ENCODE results near the gene BIRC2.
"Not testable (repeated sequence)": the region's sequence is repeated elsewhere in the genome, so short reads cannot be mapped to it uniquely, and the experiment has no call there.

The BIRC2 gene

DNA sequence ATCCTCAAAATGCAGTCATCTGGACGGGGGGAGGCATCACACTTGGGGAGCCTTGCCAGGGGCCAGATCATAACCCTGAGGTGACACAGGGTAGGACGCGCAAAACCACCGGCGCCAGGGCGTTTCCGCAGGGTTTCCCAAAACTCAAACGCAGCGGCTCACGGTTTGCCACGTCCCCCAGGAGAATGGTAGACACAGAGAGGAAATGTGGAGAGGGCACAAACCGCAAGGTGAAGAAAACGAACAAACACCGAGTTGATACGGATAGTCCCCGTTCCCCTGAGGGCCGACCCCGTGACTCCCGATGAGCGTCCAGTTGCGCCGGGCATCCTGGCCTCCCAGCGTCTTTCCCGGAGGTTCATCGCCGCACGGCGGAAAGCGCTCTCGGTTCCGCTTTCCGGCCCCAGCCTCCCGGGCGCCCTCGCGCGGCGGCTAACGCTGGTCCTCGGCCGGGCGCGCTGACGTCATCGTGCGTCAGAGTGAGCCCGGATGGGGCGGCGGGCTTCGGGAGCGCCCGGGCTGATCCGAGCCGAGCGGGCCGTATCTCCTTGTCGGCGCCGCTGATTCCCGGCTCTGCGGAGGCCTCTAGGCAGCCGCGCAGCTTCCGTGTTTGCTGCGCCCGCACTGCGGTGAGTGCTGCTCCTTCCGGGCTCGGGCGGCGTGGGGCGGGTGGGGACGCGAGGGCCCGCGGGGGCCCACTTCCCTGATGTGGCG is at the start of gene BIRC2:
Gene BIRC2 (plus strand): TSS at position 467 of the 714 bp plus-strand sequence. CDS start 2,641 bp downstream, outside the sequence.
- DNase-seq (ENCODE audit: low spot score): peak; percentile 91

DNA sequence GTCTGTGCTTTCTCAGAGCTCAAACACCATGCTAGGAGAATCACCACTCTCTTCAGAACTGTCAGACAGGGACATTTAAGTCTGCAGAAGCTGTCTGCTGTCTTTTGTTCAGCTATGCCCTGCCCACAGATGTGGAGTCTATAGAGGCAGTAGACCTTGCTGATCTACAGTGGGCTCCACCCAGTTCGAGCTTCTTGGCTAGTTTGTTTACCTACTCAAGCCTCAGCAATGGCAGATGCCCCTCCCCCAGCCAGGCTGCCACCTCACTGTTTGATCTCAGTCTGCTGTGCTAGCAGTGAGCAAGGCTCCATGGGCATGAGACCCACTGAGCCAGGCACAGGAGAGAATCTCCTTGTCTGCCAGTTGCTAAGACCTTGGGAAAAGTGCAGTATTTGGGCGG is 46.2 kb upstream of the BIRC2 start:
- not testable (repeated sequence) for DNase-seq (ENCODE audit: low spot score)

DNA sequence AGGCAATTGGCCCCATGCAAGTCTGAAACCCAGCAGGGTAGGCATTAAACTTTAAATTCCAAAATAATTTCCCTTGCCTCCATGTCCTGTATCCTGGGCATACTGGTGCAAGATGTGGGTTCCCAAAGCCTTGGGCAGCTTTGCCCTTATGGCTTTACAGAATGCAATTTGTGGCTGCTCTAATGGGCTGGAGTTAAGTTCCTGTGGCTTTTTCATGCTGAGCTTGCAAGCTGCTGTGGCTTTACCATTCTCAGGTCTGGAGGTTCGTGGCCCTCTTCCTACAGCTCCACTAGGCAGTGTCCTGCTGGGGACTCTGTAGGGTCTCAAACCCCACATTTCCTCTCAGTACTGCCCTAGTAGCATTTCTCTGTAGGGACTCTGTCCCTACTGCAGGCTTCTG is 44.8 kb upstream of the BIRC2 start:
- no peak for DNase-seq (ENCODE audit: low spot score)

DNA sequence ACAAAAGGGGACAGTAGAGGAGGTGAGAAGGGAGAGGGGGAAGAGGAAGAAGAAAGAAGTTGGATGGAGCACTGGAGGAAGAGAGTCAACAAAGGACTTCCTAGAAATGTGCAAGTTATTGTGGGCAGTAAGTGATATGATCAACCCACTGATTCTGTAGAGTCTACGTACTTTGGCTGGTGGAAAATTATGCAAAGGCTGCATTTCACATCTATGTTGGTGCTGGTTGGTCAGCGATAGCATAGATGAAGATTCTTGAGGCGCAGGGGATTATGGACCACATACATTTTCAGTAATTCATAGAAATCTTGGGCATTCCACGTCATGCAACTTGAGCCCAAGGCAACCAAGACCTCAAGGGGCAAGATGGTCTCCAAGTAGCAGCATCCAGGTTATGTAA is 42.3 kb upstream of the BIRC2 start:
- DNase-seq (ENCODE audit: low spot score): no peak

DNA sequence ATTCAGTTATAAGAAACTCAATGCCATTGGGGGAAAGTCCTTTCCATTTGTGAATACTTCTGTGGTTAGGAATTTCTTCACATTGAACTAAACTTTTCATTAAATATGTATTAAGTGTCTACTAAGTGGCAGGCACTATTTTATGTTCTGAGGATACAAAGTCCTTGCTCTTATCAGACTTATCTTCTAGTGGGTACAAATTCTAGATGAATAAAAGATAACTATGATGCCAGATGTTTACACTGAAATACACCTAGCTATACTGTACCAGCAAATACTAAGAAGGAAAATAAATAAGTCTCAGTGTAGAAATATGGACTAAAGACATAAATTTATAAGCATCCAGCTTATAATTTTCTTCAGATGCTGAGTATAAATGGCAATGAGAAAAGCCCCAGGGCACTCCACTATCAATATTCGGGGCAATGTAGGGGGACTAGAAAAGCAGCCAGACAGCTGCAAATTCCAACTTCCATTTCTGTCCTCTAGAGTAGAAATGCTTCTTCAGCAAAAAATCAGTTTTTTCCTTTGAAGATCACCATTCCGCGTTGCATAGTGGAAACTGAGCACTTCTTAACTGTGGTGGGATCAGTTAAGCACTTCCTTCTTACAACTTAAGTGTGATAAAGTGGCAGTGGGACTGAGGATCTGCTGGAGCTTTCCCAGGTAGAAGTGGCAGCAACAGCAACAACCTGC is 41.5 kb upstream of the BIRC2 start:
- no peak for DNase-seq (ENCODE audit: low spot score)

DNA sequence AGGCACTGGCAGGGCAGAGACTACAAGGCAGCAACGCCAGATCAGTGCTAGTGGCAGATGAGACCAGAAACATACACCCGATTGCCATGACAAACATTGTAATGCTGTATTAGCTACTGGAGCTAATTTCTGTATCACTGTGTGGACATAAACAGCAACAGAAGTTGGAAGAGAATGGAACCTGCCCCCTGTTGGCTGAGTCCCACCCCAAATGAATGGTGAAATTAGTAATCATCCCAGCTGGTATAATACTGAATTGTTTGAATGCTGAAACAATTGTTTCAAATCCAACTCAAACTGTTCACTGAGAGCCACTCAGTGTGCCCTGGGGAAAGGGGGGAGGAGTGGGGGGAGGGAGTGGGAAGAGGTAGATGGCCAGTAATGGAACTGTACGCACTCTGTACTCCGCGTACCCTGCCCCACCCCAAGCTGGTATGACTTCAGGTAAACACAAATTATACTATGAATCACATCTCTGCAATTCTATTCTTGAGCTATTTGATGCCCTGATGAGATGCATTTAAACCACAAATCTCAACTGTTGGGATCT is 40.9 kb upstream of the BIRC2 start:
- DNase-seq (ENCODE audit: low spot score): no peak

DNA sequence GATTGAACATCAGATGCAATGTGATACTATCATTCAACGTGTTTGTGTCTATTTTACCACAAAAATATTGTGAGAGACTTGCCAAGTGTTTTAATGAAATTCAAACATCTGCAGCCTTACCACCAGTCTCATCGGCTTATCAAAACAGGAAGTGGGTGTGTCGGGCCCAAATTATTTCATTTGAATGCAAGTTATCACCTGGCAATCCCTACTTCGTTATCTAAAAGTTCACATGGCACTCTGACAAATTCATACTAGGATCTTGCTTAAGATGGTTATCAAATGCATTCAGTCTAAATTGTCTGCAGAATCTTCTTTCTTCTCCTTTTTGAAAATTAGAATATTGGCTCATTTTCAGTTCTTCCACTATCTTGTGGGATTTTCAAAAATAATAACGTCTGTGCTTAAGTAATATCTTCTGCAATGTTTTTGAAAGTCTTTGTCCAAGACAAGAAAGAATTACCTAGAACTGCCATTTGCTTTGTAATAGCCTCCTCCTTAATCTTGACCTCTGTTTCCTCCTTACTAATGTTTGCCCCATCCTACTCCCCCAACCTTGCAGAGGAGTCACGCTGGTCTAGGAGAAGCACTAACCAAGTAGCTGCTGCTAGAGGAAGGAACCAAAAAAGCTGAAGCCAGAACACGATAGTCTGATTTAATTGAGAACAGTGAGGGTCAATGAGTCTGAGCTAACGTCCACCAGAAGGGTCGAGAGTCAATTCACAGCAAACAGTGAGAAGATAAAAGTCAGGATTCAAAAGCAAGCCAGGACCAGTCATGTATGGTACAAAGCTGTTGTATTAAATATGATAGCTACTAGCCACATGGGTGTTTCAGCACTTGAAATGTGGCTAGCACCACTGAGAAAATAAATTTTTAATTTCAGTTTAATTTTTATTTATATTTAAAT is 39.9 kb upstream of the BIRC2 start:
- no peak for DNase-seq (ENCODE audit: low spot score)

DNA sequence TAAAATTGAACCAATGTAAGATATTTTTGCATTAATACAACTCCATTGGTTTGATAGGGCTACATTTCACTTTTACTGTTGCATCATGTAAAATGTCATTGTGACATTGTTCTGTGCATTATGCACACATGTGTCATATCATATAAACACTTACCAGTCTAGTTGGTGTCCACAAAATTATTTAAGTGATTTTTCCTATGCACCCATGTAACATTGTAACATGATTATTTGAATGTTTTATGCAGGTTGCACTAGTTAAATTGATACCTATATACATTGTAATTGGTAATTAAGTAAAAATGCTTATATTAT is 39.3 kb upstream of the BIRC2 start:
- no peak for DNase-seq (ENCODE audit: low spot score)

DNA sequence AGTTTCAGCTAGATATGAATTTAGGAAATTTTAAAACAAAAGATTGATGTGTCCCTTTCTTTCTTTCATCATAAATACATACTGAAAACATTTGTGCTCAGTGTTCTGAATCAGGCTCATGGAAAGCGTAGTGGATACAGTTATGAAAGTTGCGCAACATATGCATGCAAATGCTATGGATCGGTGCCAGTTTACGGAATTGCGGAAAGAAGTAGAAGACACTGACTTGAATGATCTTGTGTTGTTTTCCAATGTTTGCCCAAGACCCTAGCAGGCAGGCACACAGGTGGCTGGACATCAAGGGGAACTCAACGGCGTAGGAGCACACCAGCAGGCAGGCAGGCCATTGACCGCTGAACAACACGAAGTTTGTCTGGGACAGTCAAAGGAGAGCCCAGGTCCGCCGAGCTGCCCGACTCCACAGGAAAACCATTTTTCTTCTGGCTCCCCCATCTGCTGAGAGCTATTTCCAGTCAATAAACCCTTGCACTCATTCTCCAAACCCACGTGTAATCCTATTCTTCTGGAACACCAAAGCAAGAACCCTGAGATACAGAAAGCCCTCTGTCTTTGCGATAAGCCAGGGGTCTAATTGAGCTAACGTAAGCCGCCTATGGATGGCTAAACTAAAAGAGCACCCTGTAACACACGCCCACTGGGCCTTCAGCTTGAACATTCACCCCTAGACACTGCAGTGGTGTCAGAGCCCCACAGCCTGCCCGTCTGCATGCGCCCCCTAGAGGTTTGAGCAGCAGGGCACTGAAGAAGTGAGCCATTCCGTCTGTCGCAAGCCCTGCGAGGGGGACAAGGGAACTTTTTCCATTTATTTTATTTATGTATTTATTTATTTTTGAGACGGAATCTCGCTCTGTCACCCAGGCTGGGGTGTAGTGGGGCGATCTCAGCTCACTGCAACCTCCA is 37.1 kb upstream of the BIRC2 start:
- no peak for DNase-seq (ENCODE audit: low spot score)

DNA sequence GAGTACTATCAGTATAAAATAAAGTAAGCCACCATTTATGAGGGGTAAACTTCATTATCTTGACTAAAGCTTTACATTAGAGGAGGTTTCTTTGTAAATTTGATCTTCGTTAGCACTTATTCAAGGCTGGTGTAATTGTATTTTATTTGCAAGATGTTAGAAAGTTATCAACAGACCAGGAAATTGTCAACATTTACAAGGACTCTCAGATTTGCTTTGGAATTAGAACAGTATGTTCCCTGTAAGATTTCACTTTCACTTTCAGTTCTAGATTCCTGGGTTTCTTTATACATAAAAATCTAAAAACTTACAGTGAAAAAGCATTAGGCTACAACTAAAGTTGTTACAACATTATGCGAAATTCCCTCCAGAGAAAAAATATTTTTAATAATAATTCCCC is 34.3 kb upstream of the BIRC2 start:
- DNase-seq (ENCODE audit: low spot score): no peak

DNA sequence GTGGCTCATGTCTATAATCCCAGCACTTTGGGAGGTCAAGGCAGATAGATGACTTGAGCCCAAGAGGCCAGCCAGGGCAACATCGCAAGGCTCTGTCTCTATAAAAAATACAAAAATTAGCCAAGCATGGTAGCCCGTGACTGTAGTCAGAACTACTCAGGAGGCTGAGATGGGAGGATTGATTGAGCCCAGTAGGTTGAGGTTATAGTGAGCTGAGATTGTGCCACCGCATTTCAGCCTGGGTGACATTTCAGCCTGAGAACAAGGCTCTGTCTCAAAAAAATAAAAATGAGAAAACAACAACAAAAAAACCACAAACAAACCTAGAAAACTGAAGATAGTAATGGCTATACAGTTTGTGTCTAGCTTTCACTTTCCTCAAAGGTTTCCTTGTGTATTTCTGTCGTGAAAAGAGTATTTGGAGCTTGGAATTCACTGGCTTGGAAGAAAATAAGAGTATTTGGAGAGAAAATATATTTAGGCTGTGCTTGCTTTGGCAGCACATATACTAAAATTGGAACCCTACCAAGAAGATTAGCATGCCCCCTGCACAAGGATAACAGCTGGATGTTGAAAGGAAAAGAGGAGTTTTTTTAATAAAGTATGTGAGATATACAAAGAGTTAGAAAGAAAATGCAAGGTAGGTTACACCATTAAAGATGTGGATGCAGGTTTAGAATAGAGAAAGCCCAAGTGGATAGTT is 33.6 kb upstream of the BIRC2 start:
- no peak for DNase-seq (ENCODE audit: low spot score)

DNA sequence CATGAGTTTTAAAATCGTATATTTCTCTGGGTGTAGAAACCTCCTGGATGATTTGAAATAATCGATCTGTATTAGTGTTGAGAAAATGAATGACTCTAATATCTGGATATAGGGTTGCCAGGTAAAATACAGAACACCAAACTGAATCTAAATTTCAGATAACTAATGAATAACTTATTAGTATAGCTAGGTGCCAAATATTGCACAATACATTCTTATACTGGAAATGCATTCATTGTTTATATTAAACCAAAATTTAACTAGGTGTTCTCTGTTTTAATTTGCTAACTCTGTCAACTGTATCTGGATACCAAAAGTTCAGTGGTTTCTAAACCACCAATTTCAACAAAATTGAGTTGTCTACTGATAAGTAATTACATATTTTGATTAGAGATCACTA is 32.2 kb upstream of the BIRC2 start:
- DNase-seq (ENCODE audit: low spot score): no peak

DNA sequence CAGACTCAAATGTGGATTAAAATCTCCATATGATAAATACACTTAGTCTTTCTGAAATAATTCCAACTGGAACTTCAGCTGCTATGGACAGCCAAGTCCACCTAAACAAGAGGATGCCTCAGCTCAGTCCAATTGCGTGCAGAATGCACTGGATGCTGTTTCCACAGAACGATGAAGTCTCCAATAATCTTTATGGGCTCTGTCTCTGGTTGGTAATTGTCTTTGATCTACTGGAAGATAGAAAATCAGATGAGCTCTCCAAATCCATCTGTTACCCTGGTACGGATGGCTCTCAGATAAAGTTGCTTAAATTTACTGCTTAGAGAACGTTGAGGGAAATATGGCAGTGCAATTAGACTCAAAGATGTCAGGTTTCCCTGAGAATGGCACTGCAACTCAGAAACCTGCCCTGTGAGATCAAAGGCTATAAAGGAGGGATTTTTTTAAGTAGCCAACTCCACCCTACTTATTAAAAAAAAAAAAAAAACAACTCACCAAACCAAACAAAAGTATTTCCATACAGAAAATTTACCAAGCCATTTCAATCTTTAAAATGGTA is 30.6 kb upstream of the BIRC2 start:
- DNase-seq (ENCODE audit: low spot score): no peak

DNA sequence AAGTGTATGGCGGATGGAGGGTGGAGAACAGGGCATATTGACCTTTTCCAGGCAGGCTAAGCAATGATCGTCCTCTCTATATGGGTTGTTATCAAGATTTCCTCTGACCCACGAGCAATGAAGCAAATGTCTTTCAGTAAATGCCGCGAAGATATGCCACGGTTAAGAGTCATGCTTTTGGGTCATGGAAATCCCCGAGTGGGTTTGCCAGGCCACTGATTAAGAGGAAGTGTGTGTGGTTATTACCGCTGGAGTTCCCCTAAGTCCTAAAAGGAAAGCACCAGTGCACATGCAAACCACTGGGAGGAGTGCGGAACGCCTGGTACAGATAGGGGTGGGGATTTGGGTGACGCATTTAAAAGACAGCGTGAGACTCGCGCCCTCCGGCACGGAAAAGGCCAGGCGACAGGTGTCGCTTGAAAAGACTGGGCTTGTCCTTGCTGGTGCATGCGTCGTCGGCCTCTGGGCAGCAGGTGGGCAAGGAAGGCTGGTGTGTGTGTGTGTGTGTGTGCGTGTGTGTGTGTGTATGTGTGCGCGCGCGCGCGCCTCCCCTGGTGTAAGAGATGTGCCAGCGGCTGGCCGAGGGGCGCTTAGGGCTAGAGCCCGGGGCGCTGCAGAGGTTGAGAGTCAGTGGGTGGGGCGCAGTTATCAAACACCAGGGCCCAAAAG is 29.8 kb upstream of the BIRC2 start, which contains the start of gene BIRC3:
Gene BIRC3 (plus strand): TSS at position 386 of the 669 bp plus-strand sequence. CDS start 7,026 bp downstream, outside the sequence.
- peak; percentile 58 for DNase-seq (ENCODE audit: low spot score)

DNA sequence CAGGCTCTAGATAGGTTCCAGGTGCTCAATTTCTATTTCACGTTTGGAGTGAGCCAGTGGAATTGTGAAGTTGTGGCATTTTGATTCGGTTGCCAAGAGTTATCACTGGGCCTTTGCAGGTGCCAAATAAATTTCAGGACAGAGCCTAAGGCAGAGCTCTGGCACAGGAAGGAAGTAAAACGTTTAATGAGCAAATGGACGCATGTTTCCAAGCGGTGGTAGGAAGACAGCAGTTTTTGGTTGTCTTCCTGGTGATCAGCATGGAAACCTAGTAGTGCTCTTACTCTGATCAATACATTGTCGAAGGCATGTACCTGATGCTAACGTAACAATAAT is 29.3 kb upstream of the BIRC2 start:
- DNase-seq (ENCODE audit: low spot score): no peak

DNA sequence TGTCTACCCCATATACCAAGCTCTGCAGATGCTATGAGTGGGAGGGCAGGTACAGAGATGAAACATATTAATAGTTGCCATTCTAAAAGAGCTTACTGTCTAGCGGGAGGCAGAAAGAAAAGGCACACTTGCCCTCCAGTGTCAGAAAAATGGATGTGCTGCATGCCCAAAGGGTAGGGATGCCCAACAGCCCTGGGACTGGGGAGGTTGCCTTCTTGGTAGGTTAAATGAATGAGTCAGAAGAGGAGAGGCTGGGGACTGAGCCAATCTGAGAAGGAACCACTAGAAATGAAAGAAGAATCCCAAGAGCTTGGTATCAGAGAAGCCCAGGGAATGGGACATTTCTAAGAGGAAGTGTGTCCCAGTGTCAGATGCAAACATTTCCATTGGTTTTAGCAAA is 28.5 kb upstream of the BIRC2 start:
- no peak for DNase-seq (ENCODE audit: low spot score)

DNA sequence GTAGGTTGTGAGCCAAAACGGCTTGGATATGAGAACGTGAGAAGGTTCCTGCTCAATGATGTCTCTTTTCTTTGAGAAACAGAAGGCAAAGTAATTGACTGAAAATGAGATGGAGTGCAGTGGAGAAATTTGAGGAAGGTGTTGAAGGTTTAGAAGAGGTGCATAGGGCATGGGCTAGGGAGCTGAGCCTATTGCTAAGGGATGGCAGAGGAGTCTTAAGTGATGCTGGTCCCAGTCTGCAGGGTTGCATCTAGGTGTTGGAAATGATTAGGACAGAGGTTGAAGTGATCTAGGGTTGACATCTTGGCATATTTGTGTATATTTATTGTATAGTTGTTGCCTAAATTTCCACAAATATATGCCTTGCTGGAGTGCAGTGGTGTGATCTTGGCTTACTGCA is 27.5 kb upstream of the BIRC2 start:
- no peak for DNase-seq (ENCODE audit: low spot score)

DNA sequence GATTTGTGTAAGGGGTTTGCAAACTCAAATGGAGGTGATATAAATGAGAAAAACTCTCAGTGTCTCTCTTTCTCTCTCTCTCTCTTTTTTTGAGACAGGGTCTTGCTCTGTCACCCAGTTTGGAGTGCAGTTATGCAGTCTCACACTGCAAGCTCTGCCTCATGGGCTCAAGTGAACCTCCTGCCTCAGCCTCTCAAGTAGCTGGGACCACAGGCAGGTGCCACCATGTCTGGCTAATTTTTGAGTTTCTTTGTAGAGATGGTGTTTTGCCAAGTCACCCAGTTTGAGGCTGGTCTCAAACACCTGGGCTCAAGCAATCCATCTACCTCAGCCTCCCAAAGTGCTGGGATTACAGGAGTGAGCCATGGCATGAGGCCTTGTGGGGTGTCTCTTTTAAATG is 26.8 kb upstream of the BIRC2 start:
- DNase-seq (ENCODE audit: low spot score): no peak

DNA sequence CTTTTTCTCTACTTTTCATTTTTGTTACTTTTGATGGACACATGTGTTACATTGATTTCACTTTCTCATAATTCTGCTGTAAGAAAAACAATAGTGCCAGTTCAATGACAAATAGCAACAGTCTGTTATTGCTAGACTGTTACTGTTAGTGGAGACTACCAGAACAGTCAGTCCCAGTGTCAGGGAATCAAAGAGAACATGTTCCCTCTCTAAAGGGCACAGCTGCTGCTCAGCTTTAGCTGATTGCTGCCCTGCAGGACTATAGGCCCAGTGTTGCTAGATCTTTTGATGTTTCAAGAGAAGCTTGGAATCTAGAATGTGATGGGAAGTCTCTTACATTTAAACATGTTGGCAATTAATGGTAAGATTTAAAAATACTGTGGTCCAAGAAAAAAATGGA is 26.3 kb upstream of the BIRC2 start:
- no peak for DNase-seq (ENCODE audit: low spot score)

DNA sequence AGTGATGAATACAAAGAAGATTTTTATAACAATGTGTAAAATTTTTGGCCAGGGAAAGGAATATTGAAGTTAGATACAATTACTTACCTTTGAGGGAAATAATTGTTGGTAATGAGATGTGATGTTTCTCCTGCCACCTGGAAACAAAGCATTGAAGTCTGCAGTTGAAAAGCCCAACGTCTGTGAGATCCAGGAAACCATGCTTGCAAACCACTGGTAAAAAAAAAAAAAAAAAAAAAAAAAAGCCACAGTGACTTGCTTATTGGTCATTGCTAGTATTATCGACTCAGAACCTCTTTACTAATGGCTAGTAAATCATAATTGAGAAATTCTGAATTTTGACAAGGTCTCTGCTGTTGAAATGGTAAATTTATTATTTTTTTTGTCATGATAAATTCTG is 24.5 kb upstream of the BIRC2 start:
- no peak for DNase-seq (ENCODE audit: low spot score)
